HCT116 (cell line): ENCODE data around the gene SETD3. TPM values are rescaled to one million over a fixed set of nuclear protein-coding genes. Genes with fewer than 3 reads are reported as not detected.

Experiments used
- ATAC-seq: fragments of 200-7000 bp; cut with Tn5 transposase; 2 replicates; pipeline ENCODE4 v1.9.1; 2020; ENCODE audit warnings: mild to moderate bottlenecking, moderate library complexity
- BruUV-seq: library from RNA; stranded (reverse); fragments of 400-500 nt; replicated peaks from 2 replicates; lab custom pipeline; 2021; lab: Mats Ljungman, UMichigan
- CTCF ChIA-PET: fragments of 300-600 bp; sonication (Branson Sonifier 250); formaldehyde crosslinking; loops from one replicate; lab custom pipeline; 2021; ENCODE audit warnings: antibody characterized with exemption; lab: Charles Lee
- POLR2A ChIA-PET: fragments of 300-600, 350-600 bp; sonication (Branson Sonifier 250); formaldehyde crosslinking; loops from one replicate; lab custom pipeline; 2021; ENCODE audit warnings: antibody characterized with exemption; lab: Charles Lee
- RAD21 ChIA-PET, 2 experiments: fragments of 300-600 bp; sonication (Branson Sonifier 250); formaldehyde crosslinking; loops; one replicate each; lab custom pipeline; 2023; ENCODE audit warnings: low total read pairs in 2 of 2; ENCODE audit not compliant: uncharacterized antibody in 2 of 2, unreplicated experiment in 2 of 2, low non-redundant PET in 1 of 2; lab: Charles Lee
- DNase-seq: peaks from one replicate; pipeline ENCODE4 v3.0.0-alpha.2; 2010; ENCODE audit warnings: low read depth, low spot score
- H2AFZ ChIP-seq: fragments of 200-600 bp; shearing (Covaris generic), sonication (generic); 2 replicates; pipeline ENCODE4 v1.6.1; 2017; ENCODE audit warnings: low read depth, mixed run types, mixed read lengths, antibody characterized with exemption, low read length; ENCODE audit not compliant: poor library complexity, severe bottlenecking
- H3K27ac ChIP-seq: 2 replicates; pipeline ENCODE4 v1.5.1; 2012; ENCODE audit warnings: low read depth, low read length
- H3K27me3 ChIP-seq: fragments of 200-600 bp; sonication (generic); 2 replicates; pipeline ENCODE4 v1.6.1; 2016; ENCODE audit warnings: mixed run types, low read length, mixed read lengths; ENCODE audit not compliant: insufficient read depth
- H3K36me3 ChIP-seq, 2 experiments: fragments of 200-500 bp in 1 of 2; fragments of 200-600 bp in 1 of 2; sonication (Bioruptor generic) in 1 of 2; sonication (generic) in 1 of 2; 2 replicates each; pipeline versions ENCODE4 v1.5.1 to v1.6.1; 2014 to 2016; ENCODE audit warnings: low read length in 2 of 2, inconsistent platforms in 1 of 2, mixed read lengths in 1 of 2, mixed run types in 1 of 2; ENCODE audit not compliant: insufficient read depth in 2 of 2, control insufficient read depth in 1 of 2
- H3K4me1 ChIP-seq, 2 experiments: fragments of 200-600 bp in 1 of 2; sonication (generic) in 1 of 2; 2 replicates each; pipeline versions ENCODE4 v1.5.1 to v1.6.1; 2012 to 2017; ENCODE audit warnings: low read length in 2 of 2, inconsistent platforms in 1 of 2, mild to moderate bottlenecking in 1 of 2, mixed read lengths in 1 of 2, mixed run types in 1 of 2, moderate library complexity in 1 of 2; ENCODE audit not compliant: insufficient read depth in 2 of 2, control insufficient read depth in 1 of 2
- H3K4me2 ChIP-seq: fragments of 200-600 bp; sonication (generic); 2 replicates; pipeline ENCODE4 v1.6.1; 2017; ENCODE audit warnings: mixed run types, low read length, mixed read lengths
- H3K4me3 ChIP-seq, 2 experiments: fragments of 200-600 bp in 1 of 2; sonication (generic) in 1 of 2; replicated peaks in 1 of 2; 2 replicates each; pipeline ENCODE4 v1.5.1; 2011 to 2016; ENCODE audit warnings: low read length in 2 of 2, control low read depth in 1 of 2, low read depth in 1 of 2, mild to moderate bottlenecking in 1 of 2, mixed read lengths in 1 of 2, mixed run types in 1 of 2
- H3K79me2 ChIP-seq: fragments of 200-600 bp; sonication (generic); 2 replicates; pipeline ENCODE4 v1.6.1; 2017; ENCODE audit warnings: mild to moderate bottlenecking, mixed run types, low read length, moderate library complexity, mixed read lengths; ENCODE audit not compliant: insufficient read depth
- H3K9ac ChIP-seq: fragments of 200-600 bp; sonication (generic); 2 replicates; pipeline ENCODE4 v1.6.1; 2016; ENCODE audit warnings: low read length, mixed read lengths
- H3K9me2 ChIP-seq: fragments of 200-600 bp; sonication (generic), shearing (Covaris generic); 2 replicates; pipeline ENCODE4 v1.6.1; 2017; ENCODE audit warnings: mixed run types, mild to moderate bottlenecking, moderate library complexity; ENCODE audit not compliant: insufficient read depth
- H3K9me3 ChIP-seq, 2 experiments: fragments of 200-500 bp in 1 of 2; fragments of 200-600 bp in 1 of 2; sonication (Bioruptor generic) in 1 of 2; sonication (generic) in 1 of 2; 2 replicates each; pipeline ENCODE4 v1.6.1; 2014 to 2017; ENCODE audit warnings: low read length in 2 of 2, mixed read lengths in 2 of 2, inconsistent platforms in 1 of 2, low read depth in 1 of 2, mild to moderate bottlenecking in 1 of 2, mixed run types in 1 of 2, moderate library complexity in 1 of 2; ENCODE audit not compliant: control insufficient read depth in 1 of 2, insufficient read depth in 1 of 2
- H4K20me1 ChIP-seq: fragments of 200-600 bp; sonication (generic), shearing (Covaris generic); 2 replicates; pipeline ENCODE4 v1.6.1; 2017; ENCODE audit warnings: mixed run types, mild to moderate bottlenecking, moderate library complexity; ENCODE audit not compliant: insufficient read depth
- CBX3 ChIP-seq: IDR thresholded peaks from 2 replicates; pipeline ENCODE4 v1.6.1; 2012; ENCODE audit warnings: low read depth
- ELF1 ChIP-seq: IDR thresholded peaks from 2 replicates; pipeline ENCODE4 v1.6.1; 2012; ENCODE audit warnings: low read depth, borderline replicate concordance
- EZH2 ChIP-seq: fragments of 200-600 bp; sonication (generic); IDR thresholded peaks from 2 replicates; pipeline ENCODE4 v1.6.1; 2017; ENCODE audit warnings: antibody characterized with exemption, mixed run types
- EZH2phosphoT487 ChIP-seq: fragments of 200-600 bp; IDR thresholded peaks from 2 replicates; pipeline ENCODE4 v1.6.1; 2018; ENCODE audit warnings: antibody characterized with exemption, borderline replicate concordance
- JUND ChIP-seq: IDR thresholded peaks from 2 replicates; pipeline ENCODE4 v1.6.1; 2012
- POLR2A ChIP-seq: IDR thresholded peaks from 2 replicates; pipeline ENCODE4 v1.7.0; 2011; ENCODE audit warnings: borderline replicate concordance; ENCODE audit not compliant: insufficient read depth, insufficient read length; ENCODE audit errors: extremely low read depth
- POLR2AphosphoS5 ChIP-seq: IDR thresholded peaks from 2 replicates; pipeline ENCODE4 v1.6.1; 2011; ENCODE audit warnings: mild to moderate bottlenecking, low read depth, low read length, moderate library complexity
- SIN3A ChIP-seq: IDR thresholded peaks from 2 replicates; pipeline ENCODE4 v1.6.1; 2012; ENCODE audit warnings: low read depth
- SRF ChIP-seq: IDR thresholded peaks from 2 replicates; pipeline ENCODE4 v1.6.1; 2012; ENCODE audit warnings: low read depth
- TCF7L2 ChIP-seq: IDR thresholded peaks from 2 replicates; pipeline ENCODE4 v1.7.0; 2011; ENCODE audit warnings: borderline replicate concordance, inconsistent platforms; ENCODE audit not compliant: insufficient read depth, insufficient read length; ENCODE audit errors: extremely low read depth
- ZNF274 ChIP-seq: fragments of 200-500 bp; sonication (Bioruptor generic); IDR thresholded peaks from 2 replicates; pipeline ENCODE4 v1.6.1; 2014; ENCODE audit warnings: mild to moderate bottlenecking, low read depth, low read length, inconsistent platforms
- intact Hi-C: fragments of 100-400 bp; cut with micrococcal nuclease; formaldehyde crosslinking; loops from 2 replicates; pipeline ENCODE4 v1.10.0; 2022
- total RNA-seq: library from RNA; stranded (reverse); gene quantifications from one replicate; pipeline ENCODE4 v1.2.1, GENCODE V29; 2021; ENCODE audit not compliant: unreplicated experiment
- TF ChIP-seq, protein P1 (sequence below): IDR thresholded peaks from 2 replicates; pipeline ENCODE4 v1.6.1; 2012; ENCODE audit warnings: low read depth
- TF ChIP-seq, protein P2 (sequence below), 3 experiments: fragments of 200-600 bp in 1 of 3; sonication (generic) in 1 of 3; IDR thresholded peaks in 2 of 3; conservative IDR thresholded peaks in 1 of 3; 2 replicates each; pipeline ENCODE4 v1.5.1; 2012 to 2017; ENCODE audit warnings: low read depth in 2 of 3, low read length in 2 of 3, antibody characterized with exemption in 1 of 3, borderline replicate concordance in 1 of 3, control low read depth in 1 of 3, mild to moderate bottlenecking in 1 of 3, mixed read lengths in 1 of 3, mixed run types in 1 of 3, moderate library complexity in 1 of 3; ENCODE audit not compliant: insufficient read depth in 1 of 3
- TF ChIP-seq, protein P3 (sequence below): IDR thresholded peaks from 2 replicates; pipeline ENCODE4 v1.6.1; 2012

SETD3 gene
- total RNA-seq, 1 experiment from 2014 or later: 46.6 TPM

DNA sequence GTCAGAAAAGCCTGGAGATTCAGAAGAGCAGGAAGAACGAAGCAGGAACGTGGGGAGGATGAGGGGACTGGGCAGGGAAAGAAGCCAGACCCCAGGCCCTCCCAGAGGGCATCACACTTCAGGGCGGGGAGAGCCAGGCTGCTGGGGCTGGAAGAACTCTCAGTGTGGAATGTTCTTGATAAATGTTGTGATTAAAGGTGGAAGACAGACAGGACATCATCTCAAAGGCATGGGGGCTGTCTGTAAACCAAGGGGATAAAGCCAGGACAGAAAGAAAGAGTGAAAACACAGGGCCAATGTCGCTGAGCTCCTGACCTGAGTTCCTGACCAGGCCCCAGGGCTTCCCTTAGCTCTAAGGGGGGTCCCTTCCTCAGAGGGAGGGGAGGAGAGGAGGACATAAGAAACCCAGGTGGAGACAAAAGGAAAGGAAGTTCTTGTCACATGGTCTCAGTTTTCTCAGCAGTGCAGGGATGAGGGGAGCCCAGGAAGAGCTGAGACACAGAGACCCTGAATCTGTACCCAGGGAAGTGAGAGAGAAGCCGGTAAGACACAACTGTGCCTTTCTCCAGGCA lies 56.3 kb downstream of the SETD3 start:
- no peak overlapping the region for H3K27ac ChIP-seq
- no peak for ATAC-seq
- H3K4me2 ChIP-seq: no peak overlapping the region
- H3K4me1 ChIP-seq: no peaks in the 10 kb centered on the region
- TF ChIP-seq, protein P1, sequence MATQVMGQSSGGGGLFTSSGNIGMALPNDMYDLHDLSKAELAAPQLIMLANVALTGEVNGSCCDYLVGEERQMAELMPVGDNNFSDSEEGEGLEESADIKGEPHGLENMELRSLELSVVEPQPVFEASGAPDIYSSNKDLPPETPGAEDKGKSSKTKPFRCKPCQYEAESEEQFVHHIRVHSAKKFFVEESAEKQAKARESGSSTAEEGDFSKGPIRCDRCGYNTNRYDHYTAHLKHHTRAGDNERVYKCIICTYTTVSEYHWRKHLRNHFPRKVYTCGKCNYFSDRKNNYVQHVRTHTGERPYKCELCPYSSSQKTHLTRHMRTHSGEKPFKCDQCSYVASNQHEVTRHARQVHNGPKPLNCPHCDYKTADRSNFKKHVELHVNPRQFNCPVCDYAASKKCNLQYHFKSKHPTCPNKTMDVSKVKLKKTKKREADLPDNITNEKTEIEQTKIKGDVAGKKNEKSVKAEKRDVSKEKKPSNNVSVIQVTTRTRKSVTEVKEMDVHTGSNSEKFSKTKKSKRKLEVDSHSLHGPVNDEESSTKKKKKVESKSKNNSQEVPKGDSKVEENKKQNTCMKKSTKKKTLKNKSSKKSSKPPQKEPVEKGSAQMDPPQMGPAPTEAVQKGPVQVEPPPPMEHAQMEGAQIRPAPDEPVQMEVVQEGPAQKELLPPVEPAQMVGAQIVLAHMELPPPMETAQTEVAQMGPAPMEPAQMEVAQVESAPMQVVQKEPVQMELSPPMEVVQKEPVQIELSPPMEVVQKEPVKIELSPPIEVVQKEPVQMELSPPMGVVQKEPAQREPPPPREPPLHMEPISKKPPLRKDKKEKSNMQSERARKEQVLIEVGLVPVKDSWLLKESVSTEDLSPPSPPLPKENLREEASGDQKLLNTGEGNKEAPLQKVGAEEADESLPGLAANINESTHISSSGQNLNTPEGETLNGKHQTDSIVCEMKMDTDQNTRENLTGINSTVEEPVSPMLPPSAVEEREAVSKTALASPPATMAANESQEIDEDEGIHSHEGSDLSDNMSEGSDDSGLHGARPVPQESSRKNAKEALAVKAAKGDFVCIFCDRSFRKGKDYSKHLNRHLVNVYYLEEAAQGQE: no peak
- TF ChIP-seq ELF1 (no peak), TCF7L2 (no peak), EZH2phosphoT487 (no peak), CBX3 (no peak), SRF (no peak), EZH2 (no peak), POLR2AphosphoS5 (no peak), SIN3A (no peak), ZNF274 (no peak), POLR2A (no peak), JUND (no peak)
- TF ChIP-seq, protein P2, sequence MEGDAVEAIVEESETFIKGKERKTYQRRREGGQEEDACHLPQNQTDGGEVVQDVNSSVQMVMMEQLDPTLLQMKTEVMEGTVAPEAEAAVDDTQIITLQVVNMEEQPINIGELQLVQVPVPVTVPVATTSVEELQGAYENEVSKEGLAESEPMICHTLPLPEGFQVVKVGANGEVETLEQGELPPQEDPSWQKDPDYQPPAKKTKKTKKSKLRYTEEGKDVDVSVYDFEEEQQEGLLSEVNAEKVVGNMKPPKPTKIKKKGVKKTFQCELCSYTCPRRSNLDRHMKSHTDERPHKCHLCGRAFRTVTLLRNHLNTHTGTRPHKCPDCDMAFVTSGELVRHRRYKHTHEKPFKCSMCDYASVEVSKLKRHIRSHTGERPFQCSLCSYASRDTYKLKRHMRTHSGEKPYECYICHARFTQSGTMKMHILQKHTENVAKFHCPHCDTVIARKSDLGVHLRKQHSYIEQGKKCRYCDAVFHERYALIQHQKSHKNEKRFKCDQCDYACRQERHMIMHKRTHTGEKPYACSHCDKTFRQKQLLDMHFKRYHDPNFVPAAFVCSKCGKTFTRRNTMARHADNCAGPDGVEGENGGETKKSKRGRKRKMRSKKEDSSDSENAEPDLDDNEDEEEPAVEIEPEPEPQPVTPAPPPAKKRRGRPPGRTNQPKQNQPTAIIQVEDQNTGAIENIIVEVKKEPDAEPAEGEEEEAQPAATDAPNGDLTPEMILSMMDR (IDR thresholded peaks at IDR 0.05 in 2 of 3, conservative IDR thresholded peaks at IDR 0.05 in 1 of 3; ENCODE audit: borderline replicate concordance in 1 of 3, insufficient read depth in 1 of 3, low read depth in 2 of 3, low read length in 2 of 3): no peak
- TF ChIP-seq, protein P3, sequence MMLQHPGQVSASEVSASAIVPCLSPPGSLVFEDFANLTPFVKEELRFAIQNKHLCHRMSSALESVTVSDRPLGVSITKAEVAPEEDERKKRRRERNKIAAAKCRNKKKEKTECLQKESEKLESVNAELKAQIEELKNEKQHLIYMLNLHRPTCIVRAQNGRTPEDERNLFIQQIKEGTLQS: no peak
- ChIA-PET CTCF (interaction anchor here (1.7 kb wide), 1 partner anchor 8 kb away, joined by 5 read pairs; no protein-coding TSS in a partner anchor), RAD21 (no interaction called here), POLR2A (no interaction called here)
- H3K27me3 ChIP-seq: no peaks in the 10 kb centered on the region
- peaks cover 0 to 13% of the 10 kb centered on the region in 2 experiments; a peak in 1 of 4 replicates for H3K36me3 ChIP-seq
- H3K9me2 ChIP-seq: no peaks in the 10 kb centered on the region
- BruUV-seq: no TSS peak
- intact Hi-C loops: no loop called here
- no peak for DNase-seq
- H4K20me1 ChIP-seq: no peaks in the 10 kb centered on the region
- H3K79me2 ChIP-seq: 0 out of 2 replicates have a peak, but pooled peaks cover 3% of the 10 kb centered on the region
- H2AFZ ChIP-seq: no peak overlapping the region
- H3K9ac ChIP-seq: no peak overlapping the region
- H3K4me3 ChIP-seq: no peak overlapping the region
- peaks cover 5 to 10% of the 10 kb centered on the region in 2 experiments; a peak in 3 of 4 replicates for H3K9me3 ChIP-seq
